Mesenteric fat pad (tissue), 1 donor: Measurements from ENCODE around the gene CPSF4. TPM values are rescaled to one million over a fixed set of nuclear protein-coding genes. Genes with fewer than 3 reads are reported as not detected.
A peak's percentile ranks its signal among the peaks of the same experiment; 100 is the strongest.

Experiments used
- DNase-seq: peaks from one replicate; pipeline ENCODE4 v3.0.0-alpha.2; 2020; ENCODE audit warnings: low spot score
- long read RNA-seq: library from polyadenylated mRNA; unstranded; transcript quantifications from one replicate; pipeline ENCODE4 v2.0.0, GENCODE V29; 2020
- total RNA-seq: library from RNA; stranded (reverse); fragmentation: NEBNext Ultra II Directional; extraction: Animal tissue kit (Norgen Biotek cat#: 25700); gene quantifications from one replicate; pipeline ENCODE4 v1.2.1, GENCODE V29; 2021
- donor health status: DM: yes; HTN: yes; CAD: no.

Gene CPSF4
- 54.7 TPM for total RNA-seq
- long read RNA-seq, transcript CPSF4-201 (8 exons, 1,691 nt), result minor isoform, 5 of 74 reads
- long read RNA-seq, transcript CPSF4-204 (8 exons, 1,738 nt), result major isoform, 20 of 74 reads
- long read RNA-seq, transcript CPSF4-206 (8 exons, 942 nt), result minor isoform, 13 of 74 reads
- long read RNA-seq, partial matches to known transcripts, result 20 of 74 reads
- long read RNA-seq, other reads (novel, unspliced or antisense), result 16 of 74 reads

DNA sequence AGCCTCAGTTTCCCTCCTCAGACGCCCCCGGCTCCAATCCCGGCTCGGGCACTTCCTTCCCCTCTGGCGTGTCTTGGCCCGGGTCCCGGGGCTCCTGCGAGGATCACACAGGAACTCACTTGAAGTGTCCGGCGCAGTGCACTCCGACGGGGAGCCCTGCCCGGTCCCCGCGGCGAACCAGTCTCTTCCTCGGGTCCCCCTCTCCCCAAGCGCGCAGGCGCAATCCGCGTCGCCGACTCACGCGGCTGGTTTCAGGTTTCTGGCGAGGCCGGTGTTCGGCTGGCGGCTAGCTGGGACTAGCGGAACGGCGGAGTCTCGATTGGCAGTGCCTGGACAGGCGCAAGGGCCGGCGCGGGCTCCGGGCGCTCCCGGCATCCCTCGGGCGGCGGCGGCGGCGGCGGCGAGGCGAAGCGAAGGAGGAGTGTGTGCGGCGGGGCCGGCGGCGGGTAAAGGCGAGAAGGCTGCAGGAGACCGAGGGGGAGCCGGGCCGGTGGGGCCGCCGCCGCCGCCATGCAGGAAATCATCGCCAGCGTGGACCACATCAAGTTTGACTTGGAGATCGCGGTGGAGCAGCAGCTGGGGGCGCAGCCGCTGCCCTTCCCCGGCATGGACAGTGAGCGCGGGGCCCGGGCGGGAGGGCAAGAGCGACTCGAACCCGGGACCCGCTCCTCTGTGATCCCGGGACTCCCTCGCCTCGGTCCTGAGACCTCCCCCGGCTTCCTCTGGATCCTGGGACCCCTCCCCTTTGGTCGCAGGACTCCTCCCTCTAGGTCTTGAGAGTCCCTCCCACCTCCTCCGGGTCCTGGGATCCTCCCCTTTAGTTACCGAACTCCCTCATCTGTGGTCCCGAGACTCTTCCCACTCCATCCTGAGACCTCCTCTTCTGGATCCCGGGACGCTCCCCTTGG lies at the start of gene CPSF4, which contains the start of gene PTCD1:
TSS of gene CPSF4 (plus strand) at position 371 of the 908 bp plus-strand sequence. CDS start at position 511, 140 bp downstream.
TSS of gene PTCD1 (minus strand) at position 226 of the 908 bp plus-strand sequence. CDS start 3,556 bp downstream, outside the sequence.
- DNase-seq, result peak; percentile 98

DNA sequence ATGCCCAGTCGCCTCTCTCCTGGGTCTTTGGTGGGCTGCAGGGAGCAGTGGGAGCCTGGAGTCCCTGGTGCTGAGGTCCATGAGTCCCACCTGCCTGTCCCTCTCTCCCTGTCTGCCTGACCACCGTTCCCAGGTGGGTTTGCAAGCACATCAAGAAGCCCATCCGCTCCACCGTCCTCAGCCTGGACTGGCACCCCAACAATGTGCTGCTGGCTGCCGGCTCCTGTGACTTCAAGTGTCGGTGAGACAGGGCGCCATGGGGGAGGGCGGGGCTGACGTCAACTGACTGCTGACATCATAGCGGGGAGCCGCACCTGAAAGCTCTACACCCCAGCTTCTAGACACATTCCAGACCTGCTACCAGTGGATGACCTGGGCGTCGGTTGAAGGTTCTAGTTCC lies 49.0 kb upstream of the CPSF4 start:
- DNase-seq, result no peak

DNA sequence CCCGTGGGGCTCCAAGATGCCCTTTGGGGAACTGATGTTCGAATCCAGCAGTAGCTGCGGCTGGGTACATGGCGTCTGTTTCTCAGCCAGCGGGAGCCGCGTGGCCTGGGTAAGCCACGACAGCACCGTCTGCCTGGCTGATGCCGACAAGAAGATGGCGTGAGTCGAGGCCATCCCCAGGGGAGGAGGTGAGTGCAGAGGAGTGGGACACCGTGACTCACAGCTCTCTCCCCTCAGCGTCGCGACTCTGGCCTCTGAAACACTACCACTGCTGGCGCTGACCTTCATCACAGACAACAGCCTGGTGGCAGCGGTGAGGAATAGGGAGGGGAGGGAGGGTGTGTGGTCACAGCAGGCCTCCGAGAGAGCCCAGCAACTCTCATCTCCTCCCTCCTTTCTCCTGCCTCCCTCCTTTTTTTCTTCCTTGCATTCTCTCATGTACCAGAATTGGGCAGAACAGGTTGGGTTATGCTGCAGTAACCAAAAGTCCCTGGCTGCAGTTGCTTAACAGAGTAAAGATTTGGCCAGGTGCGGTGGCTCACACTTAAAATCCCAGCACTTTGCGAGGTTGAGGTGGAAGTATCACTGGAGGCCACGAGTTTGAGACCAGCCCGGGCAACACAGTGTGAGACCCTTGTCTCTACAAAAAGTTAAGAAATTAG lies 47.7 kb upstream of the CPSF4 start:
- DNase-seq, result no peak

DNA sequence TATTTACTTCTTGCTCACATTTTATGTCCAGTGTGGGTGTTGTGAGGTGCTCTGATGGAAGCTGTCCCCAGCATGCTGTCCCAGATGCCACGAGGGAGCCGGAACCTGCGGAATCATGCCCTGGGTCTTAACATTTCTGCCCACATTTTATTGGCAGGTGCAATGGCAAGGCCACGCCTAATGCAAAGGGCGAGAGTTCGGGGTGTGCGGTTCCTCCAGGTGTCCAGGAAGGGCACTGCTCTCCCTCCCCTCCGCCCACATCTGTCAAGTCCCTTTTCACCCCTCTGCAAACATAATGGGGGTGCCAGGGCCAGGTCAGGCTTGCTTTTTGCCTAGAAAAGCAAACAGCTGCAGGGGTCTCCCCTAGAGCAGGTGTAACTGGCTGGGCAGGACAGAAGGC lies 46.7 kb upstream of the CPSF4 start:
- DNase-seq, result no peak

DNA sequence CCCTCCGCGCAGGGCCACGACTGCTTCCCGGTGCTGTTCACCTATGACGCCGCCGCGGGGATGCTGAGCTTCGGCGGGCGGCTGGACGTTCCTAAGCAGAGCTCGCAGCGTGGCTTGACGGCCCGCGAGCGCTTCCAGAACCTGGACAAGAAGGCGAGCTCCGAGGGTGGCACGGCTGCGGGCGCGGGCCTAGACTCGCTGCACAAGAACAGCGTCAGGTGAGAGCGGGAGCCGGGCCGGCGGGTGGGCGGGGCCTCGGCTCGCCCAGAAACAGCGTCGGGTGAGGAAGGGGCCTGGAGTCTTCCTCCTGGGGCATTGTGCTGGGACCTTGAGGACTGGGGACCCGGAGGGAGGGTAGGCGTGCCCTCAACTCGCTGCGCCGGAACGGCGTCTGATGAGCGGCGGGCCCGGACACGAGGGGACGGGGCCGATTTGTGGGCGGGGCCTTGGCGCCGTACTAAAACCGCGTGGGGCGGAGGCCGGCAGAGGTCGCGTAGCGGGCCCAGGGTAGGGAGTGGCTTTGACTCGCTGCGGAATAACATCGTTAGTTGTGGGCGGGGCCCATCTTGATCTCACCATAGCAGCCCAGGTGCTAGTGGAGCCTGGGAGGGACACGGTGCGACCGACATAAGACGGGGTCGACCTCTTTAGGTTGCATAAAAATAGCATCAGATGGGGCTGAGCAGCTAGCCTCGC lies 45.9 kb upstream of the CPSF4 start:
- DNase-seq, result no peak

DNA sequence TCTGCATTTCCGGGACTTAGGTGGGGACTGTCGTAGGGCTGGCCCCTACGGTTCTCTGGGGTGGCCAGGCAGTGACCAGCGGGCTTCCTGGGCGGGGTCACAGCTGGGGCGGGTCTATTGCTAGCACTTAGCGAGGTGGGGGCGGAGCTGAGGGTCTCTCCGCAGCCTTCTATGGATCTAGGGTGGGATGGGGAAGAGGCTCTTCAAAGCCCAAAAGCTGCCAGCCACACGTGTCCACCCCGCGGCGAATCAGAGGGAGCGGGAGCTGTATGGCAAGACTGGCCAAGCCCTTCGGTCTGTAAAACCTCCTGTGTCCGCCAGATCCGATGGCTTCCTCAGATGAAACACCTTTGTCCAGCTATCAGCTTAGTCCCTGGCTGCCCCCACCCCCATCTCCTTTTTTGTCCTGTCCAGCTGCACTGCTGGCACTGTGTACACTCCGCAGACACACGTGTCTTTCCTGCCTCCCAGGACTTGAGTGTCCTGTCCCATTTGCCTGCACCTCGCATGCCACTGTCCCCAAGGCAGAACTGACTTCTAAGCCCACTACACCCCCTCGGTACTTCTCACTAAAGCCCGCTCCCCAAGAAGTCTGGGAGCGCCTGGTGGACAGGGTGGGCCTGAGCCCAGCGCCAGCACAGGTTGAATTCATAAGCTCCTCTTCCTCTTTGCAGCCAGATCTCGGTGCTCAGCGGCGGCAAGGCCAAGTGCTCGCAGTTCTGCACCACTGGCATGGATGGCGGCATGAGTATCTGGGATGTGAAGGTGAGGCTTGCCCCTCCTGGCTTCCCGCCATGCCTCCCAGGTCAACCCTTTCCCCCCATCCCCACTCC lies 45.2 kb upstream of the CPSF4 start:
- no peak for DNase-seq

DNA sequence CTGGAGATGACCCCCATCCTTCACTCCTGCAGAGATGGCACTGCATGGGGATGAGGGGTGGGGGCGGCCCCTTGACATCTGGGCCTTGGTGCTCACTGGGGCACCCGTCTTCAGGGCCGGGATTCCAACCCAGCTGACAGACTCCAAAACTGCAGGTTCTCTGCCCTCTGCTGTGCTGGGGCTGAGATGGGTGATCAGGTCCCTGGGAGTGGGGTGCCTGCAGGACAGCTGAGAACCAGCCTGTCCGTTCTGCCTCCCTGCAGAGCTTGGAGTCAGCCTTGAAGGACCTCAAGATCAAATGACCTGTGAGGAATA lies 44.6 kb upstream of the CPSF4 start:
- DNase-seq, result no peak

DNA sequence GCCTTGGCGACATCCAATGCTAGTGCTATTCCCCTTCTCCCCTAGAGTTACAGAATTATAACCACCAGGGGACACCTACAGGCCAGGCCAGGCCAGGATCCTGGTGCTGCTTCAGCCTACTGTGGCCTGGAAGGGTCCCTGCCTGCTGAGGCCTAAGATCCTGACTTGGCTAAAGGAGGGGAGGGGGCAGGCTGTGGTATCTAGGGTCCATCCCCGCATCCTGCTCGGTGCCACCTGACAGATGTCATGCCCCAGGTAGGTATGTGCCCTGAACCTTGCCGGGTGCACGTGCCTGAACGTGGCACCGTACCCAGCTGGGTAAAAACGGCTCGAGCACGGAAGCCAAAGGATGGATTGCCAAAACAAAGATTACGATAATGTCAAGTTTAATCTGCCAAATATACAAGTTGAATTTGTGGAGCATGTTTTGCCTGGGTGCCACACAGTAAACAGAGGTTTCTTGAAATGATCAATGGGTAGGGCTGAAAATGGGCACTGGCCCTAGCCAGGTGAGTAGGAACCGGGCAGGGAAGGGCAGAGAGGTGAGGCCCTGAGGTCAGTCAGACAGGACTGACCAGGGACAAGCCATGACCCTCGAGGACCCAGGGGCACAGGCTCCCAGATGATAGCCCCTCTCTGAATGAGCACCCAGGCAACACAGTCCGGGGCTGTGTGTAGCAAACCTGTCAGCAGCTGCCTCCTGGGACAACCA lies 43.0 kb upstream of the CPSF4 start:
- DNase-seq, result no peak

DNA sequence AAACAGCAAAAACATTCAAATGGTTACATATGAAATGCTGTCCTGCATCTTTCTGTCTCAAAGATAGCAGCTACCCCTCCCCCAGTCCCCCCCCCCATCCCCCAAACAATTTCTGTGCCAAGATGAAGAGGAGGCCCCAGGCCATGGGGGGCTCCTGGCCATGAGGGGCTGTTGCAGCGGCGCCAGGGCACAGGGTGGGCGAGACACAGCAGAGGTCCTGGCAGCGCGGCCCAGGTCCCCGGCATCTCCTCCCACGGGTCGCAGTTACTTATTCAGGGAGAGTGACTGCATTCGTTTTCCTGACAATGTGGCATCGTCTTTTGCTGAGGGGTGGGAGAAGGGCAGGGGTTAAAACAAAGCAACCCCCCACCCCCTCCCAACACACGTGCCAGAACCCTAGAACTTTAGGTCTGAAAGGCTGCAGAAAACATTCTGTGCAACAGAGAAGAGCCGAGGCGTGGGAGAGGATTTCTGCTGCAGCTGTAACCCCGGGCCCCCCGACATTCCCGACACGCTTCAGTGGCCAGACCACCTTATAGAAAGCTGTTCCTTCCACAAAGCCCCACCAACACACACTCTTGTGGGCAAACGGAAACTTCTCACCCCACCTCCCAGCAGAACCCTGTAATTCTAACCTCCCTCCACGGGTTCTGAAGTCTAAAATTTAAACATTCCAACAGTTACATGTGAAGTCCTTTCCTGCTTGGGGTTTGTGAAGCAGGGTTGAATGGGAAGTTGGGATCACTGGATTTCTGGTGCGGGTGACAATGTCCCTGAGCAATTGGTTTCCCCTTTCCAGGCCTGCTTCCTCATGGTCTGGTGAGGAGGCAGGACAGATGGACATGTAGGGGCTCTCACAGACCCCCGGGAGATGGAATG lies 42.1 kb upstream of the CPSF4 start:
- DNase-seq, result no peak

DNA sequence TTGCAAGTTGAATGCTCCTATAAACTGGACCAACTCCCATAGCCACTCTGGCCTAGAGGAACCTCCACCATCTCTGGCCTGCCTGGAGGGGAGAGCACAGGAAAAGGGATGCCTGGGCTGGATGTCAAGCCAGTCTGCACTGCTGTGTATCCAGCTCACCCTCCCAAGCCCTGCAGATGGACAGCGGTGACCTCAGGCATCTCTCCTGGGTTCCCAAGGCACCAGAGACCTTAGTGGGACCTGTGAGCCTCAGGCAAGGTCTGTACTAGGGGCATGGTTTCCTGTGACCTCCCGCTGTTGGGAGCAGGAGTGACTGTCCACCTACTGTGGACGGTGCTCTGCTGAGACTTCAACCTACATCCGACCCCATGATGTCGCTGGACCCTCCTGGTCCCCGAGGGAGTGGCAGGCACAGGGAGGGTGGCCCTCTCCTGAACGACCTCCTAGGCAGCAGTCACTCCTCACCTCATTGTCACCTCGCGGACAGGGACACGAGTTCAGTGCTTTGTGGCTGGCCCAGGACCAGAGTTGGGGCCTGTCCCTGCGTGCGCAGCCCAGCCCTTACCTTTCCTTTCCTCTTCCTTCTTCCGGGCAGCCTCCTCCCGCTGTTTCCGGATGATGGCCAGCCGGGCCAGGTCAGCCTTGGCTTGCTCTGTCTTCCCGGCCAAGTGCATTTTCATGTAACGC lies 41.3 kb upstream of the CPSF4 start:
- no peak for DNase-seq

DNA sequence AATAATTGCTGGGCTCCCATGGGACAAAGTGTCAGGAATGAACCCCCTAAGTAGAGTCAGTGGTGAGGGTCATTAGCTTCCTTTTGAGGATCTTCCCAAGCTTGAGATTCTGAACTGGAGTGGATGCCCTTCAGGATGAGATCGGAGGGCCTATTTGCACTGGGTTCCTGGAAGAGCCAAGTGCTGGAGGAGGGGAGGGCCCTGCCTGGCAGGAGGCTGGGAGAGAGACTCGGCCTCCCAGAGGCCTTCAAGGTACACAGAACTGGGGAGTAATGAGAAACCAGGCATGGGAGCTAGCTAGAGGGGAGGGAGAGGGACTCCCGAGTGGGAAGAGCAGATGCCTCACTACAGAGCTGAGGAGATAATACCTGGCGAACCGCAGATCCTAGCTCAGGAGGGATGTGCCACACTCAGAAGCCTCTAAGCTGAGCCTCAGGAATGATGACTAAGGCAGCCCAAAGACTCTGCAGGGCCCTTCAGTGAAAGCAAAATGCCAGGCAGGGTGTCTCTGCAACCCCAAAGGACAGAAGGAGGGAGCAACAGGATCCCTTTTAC lies 39.8 kb upstream of the CPSF4 start:
- DNase-seq, result no peak

DNA sequence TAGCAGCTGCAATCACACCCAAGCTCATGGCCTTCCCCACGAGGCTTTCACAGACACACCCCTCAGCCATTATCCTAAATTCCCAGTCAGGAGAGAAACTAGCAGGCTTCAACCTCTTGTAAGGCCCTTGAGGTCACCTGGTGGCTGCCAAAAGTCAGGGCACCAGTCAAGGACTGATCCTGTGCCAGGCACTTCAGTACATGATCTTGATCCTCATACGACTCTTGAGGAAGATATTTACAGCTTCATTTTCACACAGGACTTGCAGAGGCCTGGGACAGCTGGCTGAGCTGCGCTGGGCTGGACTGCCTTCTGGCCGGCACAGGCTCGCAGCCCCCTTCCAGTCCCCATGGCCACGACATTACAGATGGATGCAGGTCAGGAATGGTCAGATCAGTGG lies 39.1 kb upstream of the CPSF4 start:
- no peak for DNase-seq

DNA sequence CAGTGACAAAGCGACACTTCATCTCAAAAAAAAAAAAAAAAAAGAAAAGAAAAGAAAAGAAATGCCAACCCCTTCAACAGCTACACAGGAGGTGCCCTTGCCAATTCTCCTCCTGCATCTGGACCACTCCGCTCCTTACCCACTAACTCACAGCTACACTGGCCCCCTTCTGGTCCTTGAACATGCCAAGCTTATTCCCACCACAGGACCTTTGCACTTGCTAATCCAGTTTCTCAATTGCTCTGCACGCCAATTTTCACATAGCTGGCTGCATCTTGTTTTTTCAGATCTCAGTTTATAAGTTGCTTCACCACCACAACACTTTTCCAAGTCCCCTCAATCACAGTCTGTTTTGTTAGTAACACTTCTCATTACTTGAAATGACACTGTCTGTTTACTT lies 35.9 kb upstream of the CPSF4 start:
- DNase-seq, result no peak

DNA sequence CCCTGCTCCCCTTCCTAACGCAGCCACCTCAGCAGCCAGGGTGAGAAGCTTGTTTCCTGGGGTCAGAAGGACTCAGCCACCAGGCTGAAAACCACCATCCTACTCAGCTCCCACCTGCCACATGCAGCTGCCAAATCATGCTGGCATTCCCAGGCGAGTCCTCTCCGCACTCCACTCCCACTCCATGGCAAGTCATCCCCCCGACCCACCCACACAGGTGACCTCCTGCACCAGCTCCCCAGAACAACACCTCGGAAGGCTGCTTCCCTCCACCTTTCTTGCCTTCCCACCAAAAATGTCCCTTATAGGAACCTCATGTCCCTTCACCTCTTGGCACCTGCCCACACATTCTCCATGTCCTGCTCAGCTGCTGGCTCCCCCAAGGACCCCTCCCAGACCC lies 35.0 kb upstream of the CPSF4 start:
- no peak for DNase-seq

DNA sequence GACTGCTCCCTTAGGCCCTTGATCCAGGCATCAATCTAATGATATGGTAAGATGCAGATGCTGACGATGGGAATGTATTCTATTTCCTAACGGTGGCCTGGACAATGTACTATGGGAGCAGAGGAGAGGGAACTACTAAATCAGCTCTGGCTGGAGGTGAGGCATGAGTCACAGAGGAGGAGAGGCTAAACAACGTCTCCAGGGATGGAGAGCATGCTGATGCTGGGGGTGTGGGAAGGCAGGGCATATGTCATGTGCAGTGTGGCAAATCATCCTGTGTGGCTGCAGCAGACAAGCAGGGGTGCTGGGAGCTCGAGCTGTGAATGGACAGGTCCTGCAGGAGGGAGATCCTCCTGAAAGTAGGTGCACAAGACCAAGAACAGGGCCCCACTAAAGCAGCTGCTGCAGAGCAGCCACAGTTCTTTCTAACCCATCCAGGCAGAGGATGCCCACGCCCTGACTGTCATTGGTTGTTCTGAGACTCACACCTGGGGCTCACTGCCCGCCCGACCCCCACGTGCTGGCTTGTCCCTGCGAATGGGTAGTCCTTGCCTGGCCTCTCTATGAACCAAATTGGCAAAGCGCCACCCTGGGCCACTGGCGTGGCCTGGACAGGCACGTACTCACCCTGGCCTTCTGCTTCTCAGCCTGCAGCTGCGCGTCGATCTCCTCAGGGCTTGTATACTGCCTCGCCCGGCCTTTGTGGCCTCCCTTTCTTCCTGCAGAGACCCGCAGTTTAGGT lies 34.3 kb upstream of the CPSF4 start:
- DNase-seq, result no peak

DNA sequence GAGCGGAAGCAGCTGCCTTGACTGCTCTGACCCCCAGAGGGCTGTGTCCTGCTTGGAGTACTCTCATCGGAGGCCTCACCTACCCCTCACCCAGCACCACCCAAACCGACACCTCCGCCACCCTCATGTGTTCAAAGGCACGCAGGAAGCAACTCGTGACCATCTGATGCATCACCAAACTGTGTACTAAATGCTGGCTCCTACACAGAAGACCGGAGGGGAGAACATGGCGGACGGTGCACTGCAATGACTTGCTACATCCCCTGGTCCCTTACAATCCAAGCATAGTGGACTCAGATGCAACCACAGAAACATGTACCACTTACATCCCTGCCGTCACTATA lies 33.8 kb upstream of the CPSF4 start:
- no peak for DNase-seq

DNA sequence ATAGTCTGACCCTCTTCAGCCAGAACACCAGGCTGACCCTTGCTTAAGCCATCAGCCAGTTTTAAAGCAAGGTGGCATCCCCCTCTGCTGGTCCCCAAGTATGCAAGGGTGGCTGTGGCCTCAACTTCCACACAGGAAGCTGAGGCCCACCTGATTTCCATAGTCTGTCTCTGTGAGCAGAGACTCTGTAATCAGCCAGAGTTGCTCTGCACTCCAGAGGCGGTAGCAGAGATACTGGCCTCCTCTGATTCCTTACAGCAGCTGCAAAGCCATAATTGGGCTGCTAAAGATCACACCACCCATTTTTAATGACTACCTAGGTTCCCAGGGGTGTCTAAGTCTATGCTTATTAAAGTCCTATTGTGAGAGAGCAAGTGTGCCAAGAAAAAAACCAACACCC lies 32.2 kb upstream of the CPSF4 start:
- no peak for DNase-seq
